Suprapubic skin (tissue), 4 donors: ENCODE data around the gene TDRD10.

Experiments used
- EP300 ChIP-seq: sonication (generic); formaldehyde crosslinking; IDR thresholded peaks from one replicate; pipeline ENCODE4 v1.6.1; 2017; ENCODE audit warnings: antibody characterized with exemption
- POLR2A ChIP-seq, 2 donors: fragments of 450-650 bp; IDR thresholded peaks; one replicate each; pipeline ENCODE4 v1.6.1; 2017; ENCODE audit warnings: antibody characterized with exemption in 2 of 2, mild to moderate bottlenecking in 2 of 2, moderate library complexity in 2 of 2
- POLR2AphosphoS5 ChIP-seq, 3 donors: sonication (generic); formaldehyde crosslinking; IDR thresholded peaks; one replicate each; pipeline ENCODE4 v1.6.1; 2017; ENCODE audit warnings: antibody characterized with exemption in 3 of 3
- TF ChIP-seq, protein P1 (sequence below), 2 donors: fragments of 200-600 bp in 1 of 2; fragments of 450-650 bp in 1 of 2; sonication (generic) in 1 of 2; IDR thresholded peaks; one replicate each; pipeline ENCODE4 v1.5.1; 2016 to 2019; ENCODE audit warnings: antibody characterized with exemption in 2 of 2, mild to moderate bottlenecking in 1 of 2, moderate library complexity in 1 of 2

- TF ChIP-seq POLR2A (IDR thresholded peaks at IDR 0.05) = no peak
- TF ChIP-seq, protein P1, sequence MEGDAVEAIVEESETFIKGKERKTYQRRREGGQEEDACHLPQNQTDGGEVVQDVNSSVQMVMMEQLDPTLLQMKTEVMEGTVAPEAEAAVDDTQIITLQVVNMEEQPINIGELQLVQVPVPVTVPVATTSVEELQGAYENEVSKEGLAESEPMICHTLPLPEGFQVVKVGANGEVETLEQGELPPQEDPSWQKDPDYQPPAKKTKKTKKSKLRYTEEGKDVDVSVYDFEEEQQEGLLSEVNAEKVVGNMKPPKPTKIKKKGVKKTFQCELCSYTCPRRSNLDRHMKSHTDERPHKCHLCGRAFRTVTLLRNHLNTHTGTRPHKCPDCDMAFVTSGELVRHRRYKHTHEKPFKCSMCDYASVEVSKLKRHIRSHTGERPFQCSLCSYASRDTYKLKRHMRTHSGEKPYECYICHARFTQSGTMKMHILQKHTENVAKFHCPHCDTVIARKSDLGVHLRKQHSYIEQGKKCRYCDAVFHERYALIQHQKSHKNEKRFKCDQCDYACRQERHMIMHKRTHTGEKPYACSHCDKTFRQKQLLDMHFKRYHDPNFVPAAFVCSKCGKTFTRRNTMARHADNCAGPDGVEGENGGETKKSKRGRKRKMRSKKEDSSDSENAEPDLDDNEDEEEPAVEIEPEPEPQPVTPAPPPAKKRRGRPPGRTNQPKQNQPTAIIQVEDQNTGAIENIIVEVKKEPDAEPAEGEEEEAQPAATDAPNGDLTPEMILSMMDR (IDR thresholded peaks at IDR 0.05) = no peak
- no peak for TF ChIP-seq POLR2AphosphoS5 (IDR thresholded peaks at IDR 0.05)
- no peak for TF ChIP-seq EP300
Observed at GRCh38 chr1:154483941-154484803, 17.8 kb upstream of the TDRD10 start.
